HG02938 (cell line): ENCODE data around the gene VPS37B.

Experiments
- ATAC-seq: cut with Tn5 transposase; IDR thresholded peaks from one replicate; pipeline ENCODE4 v1.9.1; 2021; ENCODE audit warnings: mild to moderate bottlenecking, moderate library complexity; ENCODE audit not compliant: unreplicated experiment

VPS37B gene

DNA sequence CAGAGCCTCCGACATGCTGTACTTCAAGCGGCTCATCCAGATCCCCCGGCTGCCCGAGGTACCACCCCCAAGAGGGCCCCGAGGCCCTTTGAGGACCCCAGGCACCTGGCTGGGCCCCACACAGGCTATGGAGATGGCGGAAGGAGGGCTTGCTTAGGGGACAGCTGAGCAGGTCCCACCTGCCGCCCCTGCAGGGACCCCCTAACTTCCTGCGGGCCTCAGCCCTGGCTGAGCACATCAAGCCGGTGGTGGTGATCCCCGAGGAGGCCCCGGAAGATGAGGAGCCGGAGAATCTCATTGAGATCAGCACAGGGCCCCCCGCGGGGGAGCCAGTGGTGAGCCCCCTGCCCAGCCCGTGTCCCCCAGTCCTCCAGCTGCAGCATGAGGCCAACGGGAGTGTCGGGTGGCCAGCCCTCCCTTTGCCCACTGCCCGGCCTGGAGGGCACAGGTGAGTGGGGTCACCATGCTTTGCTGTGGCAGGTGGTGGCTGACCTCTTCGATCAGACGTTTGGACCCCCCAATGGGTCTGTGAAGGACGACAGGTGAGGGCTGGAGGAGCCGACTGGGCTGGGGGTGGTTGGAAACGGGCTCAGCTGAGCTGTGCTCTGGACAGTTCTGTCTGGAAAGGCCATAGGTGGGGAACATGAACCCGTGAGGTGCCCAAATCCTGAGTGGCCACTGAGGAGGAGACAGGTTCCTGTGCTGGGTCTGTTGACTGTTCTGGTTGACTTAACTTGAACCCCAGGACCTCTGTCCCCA, 40.7 kb downstream of the VPS37B start:
- no peak for ATAC-seq

DNA sequence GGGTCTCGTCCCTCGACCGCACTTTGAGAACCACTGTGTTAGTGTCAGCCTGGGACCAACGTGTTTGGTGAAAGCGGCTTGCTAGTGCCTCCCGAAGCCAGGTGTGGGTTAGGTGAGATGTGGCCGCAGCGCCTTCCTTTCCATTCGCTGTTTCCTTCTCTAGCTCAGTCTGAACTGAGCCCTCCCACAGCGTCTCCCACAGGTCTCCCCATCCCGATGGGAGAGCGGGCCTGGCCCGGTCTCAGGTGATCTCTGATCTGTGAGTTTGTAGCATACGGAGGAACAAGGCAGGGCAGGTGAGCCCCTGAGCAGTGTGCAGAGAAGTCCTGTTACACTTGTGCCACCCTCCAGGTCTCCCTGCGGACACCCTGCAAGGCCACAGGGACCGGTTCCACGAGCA, 41.4 kb downstream of the VPS37B start:
- ATAC-seq = no peak

DNA sequence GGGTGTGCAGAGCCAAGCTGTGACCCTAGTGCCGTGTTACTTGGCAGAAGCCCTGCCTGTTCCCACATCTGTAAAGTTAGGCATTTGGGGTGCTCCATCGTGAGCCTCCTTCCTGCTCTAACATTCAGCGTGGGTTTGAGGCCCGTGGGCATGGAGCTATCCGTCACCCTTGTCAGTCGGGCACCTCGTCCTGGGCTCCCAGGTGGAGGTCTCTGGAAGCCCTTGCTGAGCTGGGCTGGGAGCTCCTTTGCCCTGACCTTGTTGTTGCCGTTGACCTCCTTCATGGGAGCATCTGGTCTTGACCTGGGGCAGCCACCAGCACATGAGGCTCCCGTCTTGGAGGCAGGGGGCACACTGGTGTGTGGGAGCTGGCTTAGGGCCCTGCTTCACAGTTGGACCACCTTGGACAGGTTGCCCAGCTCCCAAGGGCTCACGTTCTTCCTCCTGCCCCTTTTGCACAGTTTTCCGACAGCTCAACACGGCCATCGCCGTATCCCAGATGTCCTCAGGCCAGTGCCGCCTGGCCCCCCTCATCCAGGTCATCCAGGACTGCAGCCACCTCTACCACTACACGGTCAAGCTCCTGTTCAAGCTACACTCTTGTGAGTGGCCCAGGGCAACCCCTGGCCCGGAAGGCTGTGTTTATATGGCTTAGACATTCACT, 42.2 kb downstream of the VPS37B start:
- no peak for ATAC-seq

DNA sequence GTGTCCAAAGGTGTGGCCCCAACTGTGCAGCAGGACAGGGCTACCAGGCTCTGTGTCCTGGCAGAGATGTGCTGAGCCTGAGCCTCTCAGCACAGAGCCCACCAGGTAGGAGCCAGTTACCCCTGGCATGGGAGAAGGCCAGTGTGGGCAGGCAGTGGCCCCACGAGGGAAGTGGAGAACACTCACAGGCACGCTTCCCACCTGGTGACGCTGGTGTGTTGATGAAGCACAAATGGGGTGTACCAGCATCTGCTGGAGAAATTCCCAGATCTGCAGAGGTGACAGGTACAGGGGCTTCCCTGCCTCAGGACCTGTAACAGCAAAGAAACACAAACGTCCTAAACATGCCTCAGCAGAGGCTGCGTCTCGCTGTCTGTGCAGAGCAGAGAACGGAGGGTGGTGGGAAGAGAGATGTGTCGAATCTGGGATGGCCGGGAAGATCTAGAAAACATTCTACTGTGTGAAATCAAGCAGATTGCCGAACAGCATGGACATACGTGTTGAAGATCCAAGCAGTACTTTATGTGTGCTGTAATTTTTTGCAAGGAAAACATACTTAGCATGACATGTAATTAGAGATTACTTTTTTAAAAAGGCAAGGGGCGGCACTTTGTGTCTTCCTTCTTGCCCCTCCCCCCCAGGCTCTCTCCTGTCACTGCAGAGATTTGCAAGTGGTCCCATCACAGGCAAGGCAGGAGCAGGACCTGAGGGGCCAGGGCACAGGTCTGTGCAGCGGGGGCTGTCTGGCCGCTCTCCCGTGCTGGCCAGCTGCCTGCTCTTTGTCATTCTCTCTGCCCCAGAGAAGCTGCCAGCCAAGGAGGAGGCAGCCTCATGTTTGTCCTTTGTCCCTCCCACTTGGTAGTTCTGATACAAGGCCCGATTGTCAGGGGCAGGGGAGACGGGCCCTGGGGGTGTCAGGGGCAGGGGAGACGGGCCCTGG, 43.3 kb downstream of the VPS37B start:
- no peak for ATAC-seq

DNA sequence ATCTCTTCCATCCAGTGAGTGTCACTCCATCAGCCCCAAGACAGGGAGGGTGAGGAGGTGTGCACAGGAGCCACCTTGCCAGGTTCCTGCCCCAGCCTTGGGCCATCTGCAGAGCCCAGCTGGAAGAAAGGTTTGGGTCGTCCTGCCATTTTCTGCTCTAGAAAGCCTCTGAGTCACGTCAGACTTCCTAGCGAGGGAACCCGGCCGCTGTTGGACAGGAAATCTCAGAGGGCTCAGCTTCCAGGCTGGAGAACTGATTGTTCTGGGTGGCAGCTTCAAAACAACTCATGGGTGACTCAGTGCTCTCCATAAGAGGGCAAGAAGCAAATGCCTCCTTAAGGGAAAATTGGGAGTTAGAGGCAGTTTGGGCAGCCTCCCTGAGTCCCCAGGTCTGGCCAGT, 44.1 kb downstream of the VPS37B start:
- ATAC-seq = no peak

DNA sequence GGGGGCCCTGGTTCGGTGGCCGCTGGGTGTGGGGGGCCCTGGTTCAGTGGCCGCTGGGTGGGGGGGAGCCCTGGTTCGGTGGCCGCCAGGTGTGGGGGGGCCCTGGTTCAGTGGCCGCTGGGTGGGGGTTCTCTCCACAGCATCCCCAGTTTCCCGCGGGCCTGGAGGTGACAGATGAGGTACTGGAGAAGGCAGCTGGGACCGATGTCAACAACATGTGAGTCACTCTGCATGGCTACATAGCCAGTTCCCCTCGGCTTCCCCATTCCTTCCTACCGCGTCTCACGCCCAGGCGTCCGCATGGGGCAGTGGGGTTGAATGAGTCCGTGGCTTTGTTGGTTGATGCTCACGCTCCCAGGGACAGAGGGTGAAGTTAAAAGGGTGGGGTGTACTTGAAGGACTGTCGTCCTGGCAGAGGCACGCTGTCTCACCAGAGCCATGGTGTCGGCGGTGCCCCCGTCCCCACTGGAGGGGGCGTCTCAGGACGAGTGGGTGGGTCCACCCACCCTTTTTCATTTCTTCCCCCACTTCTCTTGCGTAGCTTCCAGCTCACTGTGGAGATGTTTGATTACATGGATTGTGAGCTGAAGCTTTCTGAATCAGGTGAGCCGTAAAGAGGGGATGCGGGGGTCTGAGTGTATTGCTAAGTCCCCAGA, 45.1 kb downstream of the VPS37B start:
- no peak for ATAC-seq

DNA sequence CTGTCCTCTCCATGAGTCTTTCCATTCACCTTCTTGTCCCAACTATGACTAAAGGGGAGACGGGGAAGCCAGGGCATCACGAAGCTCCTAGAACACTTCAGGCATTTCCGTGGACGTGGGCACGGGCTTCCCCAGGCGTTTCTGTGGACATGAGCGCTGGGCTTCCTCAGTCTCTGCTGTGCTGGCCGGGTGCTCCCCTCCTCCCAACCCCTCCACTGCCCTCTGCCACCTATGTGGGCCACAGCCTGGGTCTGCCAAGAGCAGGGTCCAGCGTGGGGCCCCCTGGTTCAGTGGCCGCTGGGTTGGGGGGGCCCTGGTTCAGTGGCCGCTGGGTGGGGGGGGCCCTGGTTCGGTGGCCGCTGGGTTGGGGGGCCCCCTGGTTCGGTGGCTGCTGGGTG, 45.9 kb downstream of the VPS37B start:
- no peak for ATAC-seq

DNA sequence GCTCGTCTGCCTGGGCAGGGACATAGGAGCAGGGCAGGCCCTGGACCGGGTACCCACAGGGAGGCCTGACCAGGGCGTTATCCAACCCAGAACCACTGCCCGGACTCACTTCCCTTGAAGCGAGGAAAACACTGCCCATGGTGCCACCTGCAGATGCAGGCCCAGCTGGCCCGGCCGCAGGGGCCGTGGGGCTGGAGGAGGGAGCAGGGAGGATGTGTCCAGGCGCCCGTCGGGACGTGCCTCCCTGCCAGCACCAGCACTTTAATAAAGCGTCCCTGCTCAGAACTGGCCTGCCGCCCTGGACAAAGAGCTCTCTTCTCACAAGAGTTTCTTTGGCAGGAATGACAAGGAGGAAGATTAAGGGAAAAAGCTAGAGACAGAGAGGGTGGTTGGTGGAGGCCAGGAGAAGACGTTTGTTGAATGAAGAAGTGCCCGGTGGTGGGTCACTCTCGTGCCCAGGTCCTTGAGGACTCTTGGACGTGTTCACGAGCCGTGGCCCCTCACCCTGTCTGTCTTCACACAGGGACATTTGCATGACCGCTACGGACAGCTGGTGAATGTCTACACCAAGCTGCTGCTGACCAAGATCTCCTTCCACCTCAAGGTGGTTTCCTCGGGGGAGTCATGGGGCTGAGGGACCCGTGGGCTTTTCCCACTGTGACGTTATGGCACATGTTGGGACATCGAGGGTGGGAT, 46.4 kb downstream of the VPS37B start:
- ATAC-seq = no peak

DNA sequence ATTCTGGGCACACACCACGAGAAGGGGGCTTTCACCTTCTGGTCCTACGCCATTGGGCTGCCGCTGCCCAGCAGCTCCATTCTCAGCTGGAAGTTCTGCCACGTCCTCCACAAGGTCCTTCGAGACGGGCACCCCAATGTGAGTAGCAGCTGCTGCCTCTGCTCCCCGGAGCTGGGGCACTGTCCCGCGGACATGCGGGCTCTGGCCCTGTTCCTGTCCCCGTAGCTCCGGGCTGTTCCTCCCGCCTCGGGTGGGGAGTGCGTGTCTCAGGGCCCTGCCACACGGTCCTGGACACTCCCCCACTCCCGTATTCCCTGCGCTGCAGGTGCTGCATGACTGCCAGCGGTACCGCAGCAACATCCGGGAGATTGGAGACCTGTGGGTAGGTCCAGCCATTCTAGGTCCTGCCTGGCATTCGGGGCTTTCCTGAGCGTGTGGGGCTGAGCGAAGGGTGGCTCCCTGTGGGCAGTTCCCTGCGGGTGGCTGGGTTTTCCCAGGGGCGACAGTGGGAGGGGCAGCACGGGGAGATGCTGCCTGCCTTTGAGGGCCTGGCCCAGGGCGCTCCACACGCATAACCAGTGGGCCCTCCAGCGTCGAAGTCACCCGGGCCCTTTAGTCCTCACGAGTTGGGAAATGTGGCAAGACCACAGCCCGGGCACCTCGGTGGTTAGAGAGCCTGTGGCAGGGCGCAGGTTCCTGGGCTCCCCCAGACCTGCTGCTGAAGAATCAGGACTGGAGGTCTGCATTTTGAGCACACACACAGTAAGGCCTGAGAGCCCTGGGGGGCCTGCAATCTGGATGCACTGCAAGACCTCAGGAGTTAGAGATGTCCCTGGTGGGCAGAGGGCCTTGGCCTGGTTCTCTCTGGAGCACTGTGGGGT, 47.2 kb downstream of the VPS37B start:
- ATAC-seq = no peak

DNA sequence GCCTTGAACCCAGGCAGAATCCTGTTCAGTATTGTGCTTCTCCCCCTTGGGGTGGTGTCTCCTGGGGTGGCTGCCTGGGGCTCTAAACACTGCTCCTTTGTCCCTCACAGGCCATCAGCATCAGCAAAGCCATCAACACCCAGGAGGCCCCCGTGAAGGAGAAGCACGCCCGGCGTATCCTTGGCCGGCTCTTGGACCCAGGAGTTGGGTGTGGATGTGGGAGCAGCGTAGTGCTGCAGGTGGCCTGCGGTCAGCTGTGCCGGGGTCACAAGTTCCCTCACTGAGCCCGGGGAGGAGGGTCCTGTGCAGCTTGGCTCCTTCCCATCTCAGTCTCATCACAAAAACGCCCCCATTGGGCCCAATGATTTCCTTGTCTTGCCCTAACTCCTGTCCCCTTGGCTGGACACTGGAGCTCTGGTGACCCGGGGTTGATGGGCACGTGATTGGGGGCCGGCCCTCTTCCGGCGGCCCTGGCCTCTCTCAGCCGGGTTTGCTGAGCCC, 48.0 kb downstream of the VPS37B start:
- ATAC-seq = no peak

DNA sequence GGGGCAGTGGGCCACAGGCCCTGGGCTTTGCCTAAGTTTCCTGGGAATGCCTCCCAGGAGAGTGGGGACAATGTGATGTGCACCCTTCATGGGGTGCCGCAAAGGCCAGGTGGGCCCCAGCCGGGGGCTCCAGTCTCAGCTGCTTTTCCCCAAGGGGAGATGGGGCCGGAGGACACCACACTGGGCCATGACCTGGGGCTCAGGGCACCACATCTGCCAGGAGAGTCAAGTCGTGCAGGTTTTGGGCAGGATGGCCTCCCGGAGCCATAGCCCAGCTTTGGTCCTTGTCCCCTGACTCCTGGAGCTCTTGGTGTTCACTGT, 48.4 kb downstream of the VPS37B start:
- no peak for ATAC-seq

DNA sequence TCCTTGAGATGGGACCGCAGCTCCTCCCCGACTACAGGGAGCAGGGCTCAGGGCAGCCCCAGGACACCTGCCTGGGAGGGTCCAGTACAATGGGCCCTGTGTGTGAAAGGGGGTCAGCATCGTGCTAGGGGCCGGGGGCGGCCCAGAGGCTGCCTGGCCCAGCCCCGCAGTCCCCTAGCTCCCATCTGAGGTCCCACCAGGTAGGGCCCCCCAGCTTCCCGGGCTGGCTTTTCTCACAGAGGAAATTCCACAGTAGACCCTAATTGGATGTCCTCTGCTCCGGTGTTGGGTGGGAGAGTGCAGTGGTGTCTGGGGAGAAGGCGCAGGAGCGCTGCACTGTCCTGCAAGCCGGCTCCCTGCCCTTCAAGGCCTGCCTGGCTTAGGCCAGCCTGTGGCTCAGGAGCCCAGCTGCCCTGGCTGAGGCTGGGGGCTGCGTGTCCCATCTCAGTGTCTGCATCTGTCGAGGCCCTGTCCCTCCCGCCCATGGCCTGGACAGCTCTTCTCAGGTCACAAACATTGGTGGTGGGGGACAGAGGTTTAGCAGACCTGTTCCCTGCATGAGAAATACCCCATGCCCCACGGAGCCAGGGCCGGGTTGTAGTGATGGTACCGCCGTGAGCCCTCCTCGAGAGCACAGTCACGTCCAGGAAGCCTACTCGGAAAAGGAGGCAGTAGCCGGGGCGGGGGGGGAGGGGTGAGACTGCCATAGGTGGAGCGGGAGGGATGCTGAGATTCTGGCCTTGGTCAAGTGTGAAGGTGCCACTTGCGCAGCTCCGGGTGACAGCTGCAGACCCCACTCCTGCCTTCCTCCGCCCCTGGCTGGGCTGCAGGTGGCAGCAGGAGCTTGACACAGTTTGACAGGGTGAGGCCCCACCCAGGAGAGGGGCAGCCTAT, 49.1 kb downstream of the VPS37B start:
- no peak for ATAC-seq

DNA sequence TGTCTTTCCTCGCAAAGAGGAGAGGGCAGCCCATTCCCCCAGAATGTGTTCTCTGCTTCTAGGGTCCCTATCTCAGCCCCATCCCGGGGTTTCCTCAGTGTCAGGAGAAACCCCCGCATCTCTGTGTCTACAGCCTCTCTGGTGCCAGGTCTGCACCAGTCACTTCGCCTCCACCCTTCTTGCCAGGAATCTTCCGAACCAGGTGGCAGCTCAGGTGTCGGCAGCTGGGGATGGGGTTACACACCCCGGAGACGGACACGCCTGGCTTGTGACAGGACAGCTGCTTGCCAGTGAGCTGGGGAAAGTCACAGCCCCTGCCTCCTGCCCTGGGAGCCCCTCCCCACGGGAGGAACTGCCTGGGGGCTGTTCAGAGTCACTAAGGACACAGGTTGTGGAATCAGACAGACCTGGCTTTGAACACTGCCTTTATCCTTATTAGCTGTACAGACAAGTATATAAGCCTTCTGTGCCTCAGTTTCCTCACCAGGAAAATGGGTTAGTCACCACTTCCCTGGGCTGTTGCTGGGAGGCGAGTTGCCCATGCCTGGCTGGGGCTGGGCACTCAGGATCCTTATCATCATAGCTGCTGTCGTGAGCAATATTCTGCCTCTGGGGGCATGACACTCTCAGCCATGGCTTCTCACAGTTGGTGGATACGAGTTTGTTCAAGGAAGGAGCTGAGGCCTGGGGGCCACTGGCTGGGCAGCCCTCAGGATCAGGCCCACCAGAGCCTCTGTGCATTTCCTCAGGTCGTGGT, 49.9 kb downstream of the VPS37B start:
- no peak for ATAC-seq

DNA sequence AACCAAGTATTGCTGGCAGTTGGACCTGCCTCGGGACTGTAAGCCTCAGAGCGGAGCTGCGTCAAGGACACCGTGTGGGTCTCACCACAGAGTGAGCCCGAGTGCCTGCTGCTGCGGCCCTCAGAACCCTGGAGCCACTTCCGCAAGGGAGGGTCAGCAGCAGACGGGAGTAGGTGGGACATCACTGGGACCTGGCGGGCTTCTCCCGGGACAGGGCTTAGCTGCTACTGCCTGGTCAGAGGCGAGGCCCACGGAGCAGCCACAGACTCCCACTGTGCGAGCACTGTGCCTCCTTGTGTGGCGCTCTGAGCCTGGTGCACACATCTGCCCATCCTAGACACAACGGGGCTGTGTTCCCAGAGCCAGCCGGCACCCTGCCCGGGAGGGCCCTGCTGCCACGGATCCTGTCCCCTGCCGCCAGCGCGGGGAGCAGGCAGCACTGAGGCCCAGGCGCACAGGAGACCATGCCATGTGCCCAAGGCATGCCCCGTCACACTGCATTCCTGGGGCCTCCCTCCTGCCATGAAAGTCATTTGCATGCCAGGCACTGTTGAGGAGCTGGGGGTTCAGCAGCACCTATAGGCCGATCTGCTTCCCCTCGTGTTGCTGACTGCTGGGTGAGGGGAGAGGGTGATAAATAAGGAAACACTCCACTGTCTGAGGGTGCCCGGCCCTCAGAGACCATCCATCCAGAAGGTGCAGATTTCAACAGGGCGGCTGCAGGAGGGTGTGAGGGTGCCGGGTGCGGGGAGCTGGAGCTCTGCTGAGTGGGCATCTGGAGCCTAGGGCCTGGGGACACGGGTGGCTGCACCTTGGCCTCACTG, 50.7 kb downstream of the VPS37B start:
- ATAC-seq = no peak

DNA sequence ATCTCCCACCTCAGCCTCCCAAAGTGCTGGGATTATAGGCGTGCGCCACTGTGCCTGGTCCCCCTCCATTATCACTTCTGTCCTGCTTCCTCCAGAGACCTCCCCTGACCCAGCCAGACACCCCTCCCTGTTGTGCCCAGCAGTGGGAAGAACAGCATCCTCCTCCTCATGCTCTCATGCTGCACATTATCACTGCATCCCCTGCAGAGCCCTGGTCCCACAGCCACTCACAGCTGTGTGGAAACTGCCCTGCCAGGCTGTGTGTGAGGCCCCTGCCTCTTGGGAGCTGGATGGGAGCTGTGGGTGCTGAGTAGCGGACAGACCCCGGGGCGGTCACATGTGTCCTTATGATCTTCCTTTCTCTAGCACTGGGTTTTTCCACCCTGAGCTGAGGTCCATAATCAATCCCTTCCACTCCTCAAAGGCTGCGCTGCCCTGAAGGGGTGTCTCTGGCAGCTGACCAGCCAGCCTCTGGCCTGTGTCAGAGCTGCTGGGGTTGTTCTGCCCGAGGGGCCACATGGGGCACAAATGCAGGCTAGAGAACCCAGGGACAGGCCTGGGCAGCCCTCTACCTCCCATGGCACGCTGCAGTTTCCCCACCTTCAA, 51.5 kb downstream of the VPS37B start:
- no peak for ATAC-seq

DNA sequence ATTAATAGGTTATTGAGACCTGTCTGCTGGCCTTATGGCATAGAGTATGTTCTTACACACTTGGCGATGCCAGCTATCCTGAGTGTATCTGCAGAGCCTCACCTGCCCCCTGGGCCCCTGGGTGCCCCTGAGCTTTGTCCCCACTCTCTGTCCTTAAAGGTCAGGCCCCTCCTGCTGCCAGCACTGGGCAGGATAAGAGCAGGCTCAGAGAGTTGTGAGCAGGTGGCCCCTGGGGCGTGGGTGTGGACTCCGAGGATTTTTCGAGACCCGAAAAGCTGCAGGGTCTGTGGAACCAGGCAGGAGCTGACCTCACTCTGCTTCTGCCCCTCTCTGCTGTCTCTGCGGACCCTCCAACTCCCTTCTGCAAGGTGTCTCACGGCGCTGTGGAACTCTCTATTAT, 52.5 kb downstream of the VPS37B start:
- no peak for ATAC-seq
